OCI-LY1 (cell line): ENCODE measurements around the gene TBL1X.

Experiments
- H2AFZ ChIP-seq: fragments of 200-600 bp; sonication (generic), shearing (Covaris generic); 2 replicates; pipeline ENCODE4 v1.6.0; 2014; ENCODE audit warnings: antibody characterized with exemption, mild to moderate bottlenecking, low read length
- H3F3A ChIP-seq: fragments of 200-600 bp; sonication (generic), shearing (Covaris generic); 2 replicates; pipeline ENCODE4 v1.6.0; 2014; ENCODE audit warnings: mild to moderate bottlenecking, antibody characterized with exemption, low read length, moderate library complexity; ENCODE audit not compliant: insufficient read depth
- H3K27ac ChIP-seq: fragments of 200-600 bp; sonication (generic); 2 replicates; pipeline ENCODE4 v1.5.1; 2014; ENCODE audit warnings: low read length, mixed run types, mild to moderate bottlenecking, low read depth; ENCODE audit not compliant: poor library complexity, severe bottlenecking
- H3K27me3 ChIP-seq: fragments of 200-600 bp; sonication (generic); 2 replicates; pipeline ENCODE4 v1.6.0; 2014; ENCODE audit warnings: antibody characterized with exemption, mild to moderate bottlenecking, low read length, moderate library complexity; ENCODE audit not compliant: insufficient read depth
- H3K36me3 ChIP-seq: fragments of 200-600 bp; sonication (generic); 2 replicates; pipeline ENCODE4 v1.6.1; 2014; ENCODE audit warnings: mild to moderate bottlenecking, antibody characterized with exemption, low read length, moderate library complexity, mixed read lengths; ENCODE audit not compliant: insufficient read depth
- H3K4me1 ChIP-seq: fragments of 200-600 bp; sonication (generic); 2 replicates; pipeline ENCODE4 v1.5.1; 2014; ENCODE audit warnings: mild to moderate bottlenecking, low read length, moderate library complexity; ENCODE audit not compliant: insufficient read depth, severe bottlenecking
- H3K4me2 ChIP-seq: fragments of 200-600 bp; sonication (generic), shearing (Covaris generic); 2 replicates; pipeline ENCODE4 v1.6.1; 2014; ENCODE audit warnings: low read length
- H3K4me3 ChIP-seq: fragments of 200-600 bp; sonication (generic); 2 replicates; pipeline ENCODE4 v1.5.1; 2014; ENCODE audit warnings: low read length, low read depth, mild to moderate bottlenecking, mixed read lengths; ENCODE audit not compliant: poor library complexity, severe bottlenecking
- H3K79me2 ChIP-seq: fragments of 200-600 bp; shearing (Covaris generic); 2 replicates; pipeline ENCODE4 v1.6.1; 2016; ENCODE audit warnings: mixed run types, low read length, mixed read lengths; ENCODE audit not compliant: insufficient read depth
- H3K9ac ChIP-seq: fragments of 200-600 bp; sonication (generic), shearing (Covaris generic); 2 replicates; pipeline ENCODE4 v1.6.1; 2014; ENCODE audit warnings: mild to moderate bottlenecking, low read length, mixed read lengths
- H3K9me2 ChIP-seq: fragments of 200-600 bp; sonication (generic), shearing (Covaris generic); 2 replicates; pipeline ENCODE4 v1.6.1; 2014; ENCODE audit warnings: low read depth, mild to moderate bottlenecking, low read length, mixed read lengths
- H3K9me3 ChIP-seq: fragments of 200-600 bp; shearing (Covaris generic); 2 replicates; pipeline ENCODE4 v1.6.1; 2014; ENCODE audit warnings: low read length, mixed read lengths
- H4K20me1 ChIP-seq: fragments of 200-600 bp; sonication (generic), shearing (Covaris generic); 2 replicates; pipeline ENCODE4 v1.6.0; 2016; ENCODE audit warnings: mild to moderate bottlenecking, low read length; ENCODE audit not compliant: insufficient read depth
- CTCF ChIP-seq: fragments of 200-600 bp; sonication (generic), shearing (Covaris generic); IDR thresholded peaks from 2 replicates; pipeline ENCODE4 v1.5.1; 2017; ENCODE audit warnings: mild to moderate bottlenecking, antibody characterized with exemption, low read length, moderate library complexity, mixed read lengths
- EZH2 ChIP-seq: fragments of 200-600 bp; sonication (generic), shearing (Covaris generic); IDR thresholded peaks from 2 replicates; pipeline ENCODE4 v1.8.0; 2017; ENCODE audit warnings: borderline replicate concordance, mixed run types, mild to moderate bottlenecking, antibody characterized with exemption, low read length, moderate library complexity, mixed read lengths

The TBL1X gene

GRCh38 chrX:9464435-9465371 lies at the start of gene TBL1X:
TSS of gene TBL1X (plus strand) at chrX:9465058. CDS start at chrX:9653587, 188,529 bp downstream.
- H3K9ac ChIP-seq: peak within 1 kb of the TSS; percentile 98
- peak within 1 kb of the TSS; percentile 91 for H3K4me3 ChIP-seq
- no peak for TF ChIP-seq EZH2
- TF ChIP-seq CTCF: no peak
- no peak within 1 kb of the TSS for H2AFZ ChIP-seq
- no peaks in the 10 kb centered on the region for H3K27me3 ChIP-seq
- no peaks in the 10 kb centered on the region for H4K20me1 ChIP-seq
- peaks cover 33% of the 10 kb centered on the region for H3K79me2 ChIP-seq
- H3K27ac ChIP-seq: peak within 1 kb of the TSS; percentile 99
- H3K36me3 ChIP-seq: peaks cover 13% of the 10 kb centered on the region; the same call in 1 of the 2 replicates
- H3K9me3 ChIP-seq: no peaks in the 10 kb centered on the region
- H3K9me2 ChIP-seq: no peaks in the 10 kb centered on the region
- peaks cover 53% of the 10 kb centered on the region for H3K4me1 ChIP-seq
- H3K4me2 ChIP-seq: peak within 1 kb of the TSS; percentile 97
- H3F3A ChIP-seq: no peaks in the 10 kb centered on the region

- Histone ChIP-seq H3K27me3 (no peaks in the 10 kb centered on the region), H2AFZ (no peak overlapping the region), H3K79me2 (no peaks in the 10 kb centered on the region), H3K9me3 (no peaks in the 10 kb centered on the region), H3K36me3 (no peaks in the 10 kb centered on the region), H3K27ac (no peak overlapping the region), H3K4me1 (peaks cover 13% of the 10 kb centered on the region), H3F3A (no peaks in the 10 kb centered on the region), H4K20me1 (no peaks in the 10 kb centered on the region), H3K4me3 (no peak overlapping the region), H3K9ac (no peak overlapping the region), H3K4me2 (no peak overlapping the region), H3K9me2 (no peaks in the 10 kb centered on the region)
- TF ChIP-seq CTCF: no peak
These were observed 48.1 kb upstream of the TBL1X start for GRCh38 chrX:9416562-9417348.

- no peak overlapping the region for H3K4me3 ChIP-seq
- no peak for TF ChIP-seq EZH2
- TF ChIP-seq CTCF: no peak
- no peaks in the 10 kb centered on the region for H3F3A ChIP-seq
- H2AFZ ChIP-seq: no peak overlapping the region
- no peak overlapping the region for H3K4me2 ChIP-seq
- H3K27me3 ChIP-seq: no peaks in the 10 kb centered on the region
- no peaks in the 10 kb centered on the region for H3K79me2 ChIP-seq
- H4K20me1 ChIP-seq: no peaks in the 10 kb centered on the region
- no peaks in the 10 kb centered on the region for H3K36me3 ChIP-seq
- peaks cover 13% of the 10 kb centered on the region for H3K4me1 ChIP-seq
- no peak overlapping the region for H3K27ac ChIP-seq
- no peaks in the 10 kb centered on the region for H3K9me3 ChIP-seq
- no peaks in the 10 kb centered on the region for H3K9me2 ChIP-seq
- H3K9ac ChIP-seq: no peak overlapping the region
These were observed 46.6 kb upstream of the TBL1X start for GRCh38 chrX:9418262-9418661.
